Gastrocnemius medialis (tissue), 4 donors: ENCODE data around the gene TRDN.
"Not testable (repeated sequence)": the region's sequence is repeated elsewhere in the genome, so short reads cannot be mapped to it uniquely, and the experiment has no call there.

Experiments
- CTCF ChIP-seq, 5 experiments: fragments of 450-650 bp in 3 of 5; fragments of 200-600 bp in 2 of 5; sonication (generic) in 2 of 5; IDR thresholded peaks in 4 of 5; conservative IDR thresholded peaks in 1 of 5; 1 replicate in 4 of 5; 2 replicates in 1 of 5; pipeline ENCODE4 v1.5.1; 2016 to 2019; ENCODE audit warnings: antibody characterized with exemption in 5 of 5, mild to moderate bottlenecking in 3 of 5, moderate library complexity in 3 of 5
- POLR2A ChIP-seq, 2 donors: fragments of 450-650 bp; IDR thresholded peaks; one replicate each; pipeline ENCODE4 v1.6.1; 2017; ENCODE audit warnings: antibody characterized with exemption in 2 of 2, mild to moderate bottlenecking in 2 of 2, moderate library complexity in 2 of 2

GRCh38 chr6:123453071-123453470, 183.7 kb downstream of the TRDN start:
- TF ChIP-seq CTCF (IDR thresholded peaks at IDR 0.05 in 4 of 5, conservative IDR thresholded peaks at IDR 0.05 in 1 of 5); POLR2A (IDR thresholded peaks at IDR 0.05): not testable (repeated sequence)
